ENCODE measurements around the gene CREB3L4.

- no peak for TF ChIP-seq TP53 (CRISPR knock-in tag; IDR thresholded peaks at IDR 0.05)
- TF ChIP-seq POLR2A (IDR thresholded peaks at IDR 0.05; ENCODE audit: low read length), result no peak
- no peak for TF ChIP-seq CTCF (IDR thresholded peaks at IDR 0.05)
- no peak for TF ChIP-seq ZC3H11A (IDR thresholded peaks at IDR 0.05)
- no peak for TF ChIP-seq BHLHE40 (IDR thresholded peaks at IDR 0.05; ENCODE audit: low read depth, low read length)
- no peak for TF ChIP-seq MAX (IDR thresholded peaks at IDR 0.05)
- no peak for TF ChIP-seq EHMT2 (IDR thresholded peaks at IDR 0.05; ENCODE audit: low read depth)
- TF ChIP-seq KDM5A (IDR thresholded peaks at IDR 0.05), result no peak
- TF ChIP-seq ESRRA (IDR thresholded peaks at IDR 0.05; ENCODE audit: borderline replicate concordance, low read length), result no peak
- no peak for TF ChIP-seq CHD2 (IDR thresholded peaks at IDR 0.05; ENCODE audit: low read length, partially characterized antibody)
- TF ChIP-seq HMGXB4 (CRISPR knock-in tag; IDR thresholded peaks at IDR 0.05; ENCODE audit: borderline replicate concordance), result no peak
- no peak for TF ChIP-seq MYC (IDR thresholded peaks at IDR 0.05; ENCODE audit: borderline replicate concordance, low read length)
Observed at GRCh38 chr1:153932156-153933131, 35.3 kb upstream of the CREB3L4 start.
